Trophoblast cell (in vitro differentiated cells and primary cell): ENCODE results near the gene CFAP92.

Experiments used
- DNase-seq, 2 donors: peaks; one replicate each; pipeline ENCODE4 v3.0.0-alpha.2; 2016
- H2AFZ ChIP-seq: 2 replicates; pipeline ENCODE4 v1.6.1; 2013; ENCODE audit warnings: low read length, moderate library complexity, mild to moderate bottlenecking; ENCODE audit not compliant: insufficient read depth, poor library complexity
- H2AK5ac ChIP-seq: 2 replicates; pipeline ENCODE4 v1.6.1; 2013; ENCODE audit warnings: mild to moderate bottlenecking, low read length
- H2BK120ac ChIP-seq: 2 replicates; pipeline ENCODE4 v1.6.1; 2013; ENCODE audit warnings: low read length, mild to moderate bottlenecking, moderate library complexity; ENCODE audit not compliant: insufficient read depth, poor library complexity
- H2BK12ac ChIP-seq: 2 replicates; pipeline ENCODE4 v1.6.1; 2013; ENCODE audit warnings: mild to moderate bottlenecking, low read length, moderate library complexity
- H2BK5ac ChIP-seq: 2 replicates; pipeline ENCODE4 v1.6.1; 2013; ENCODE audit warnings: low read length, low read depth, moderate library complexity, mild to moderate bottlenecking; ENCODE audit not compliant: poor library complexity
- H3K14ac ChIP-seq: 2 replicates; pipeline ENCODE4 v1.6.1; 2013; ENCODE audit warnings: mild to moderate bottlenecking, low read length
- H3K18ac ChIP-seq: 2 replicates; pipeline ENCODE4 v1.6.1; 2013; ENCODE audit warnings: mild to moderate bottlenecking, low read length
- H3K23ac ChIP-seq: 2 replicates; pipeline ENCODE4 v1.6.1; 2013; ENCODE audit warnings: low read length
- H3K27ac ChIP-seq: 2 replicates; pipeline ENCODE4 v1.5.1; 2013; ENCODE audit warnings: low read depth, mild to moderate bottlenecking, inconsistent platforms, low read length, moderate library complexity
- H3K27me3 ChIP-seq: 2 replicates; pipeline ENCODE4 v1.6.1; 2013; ENCODE audit warnings: inconsistent platforms, mild to moderate bottlenecking, low read length, moderate library complexity; ENCODE audit not compliant: insufficient read depth
- H3K36me3 ChIP-seq, 2 experiments: 1 replicate in 1 of 2; 2 replicates in 1 of 2; pipeline ENCODE4 v1.6.1; 2013; ENCODE audit warnings: low read length in 2 of 2, mild to moderate bottlenecking in 2 of 2, moderate library complexity in 1 of 2; ENCODE audit not compliant: insufficient read depth in 2 of 2, control insufficient read depth in 1 of 2
- H3K4ac ChIP-seq: 2 replicates; pipeline ENCODE4 v1.6.1; 2013; ENCODE audit warnings: low read depth, mild to moderate bottlenecking, low read length, moderate library complexity
- H3K4me1 ChIP-seq, 2 experiments: 1 replicate in 1 of 2; 2 replicates in 1 of 2; pipeline ENCODE4 v1.6.1; 2013; ENCODE audit warnings: low read length in 2 of 2, mild to moderate bottlenecking in 2 of 2, moderate library complexity in 1 of 2; ENCODE audit not compliant: insufficient read depth in 2 of 2, control insufficient read depth in 1 of 2
- H3K4me2 ChIP-seq: 2 replicates; pipeline ENCODE4 v1.6.1; 2013; ENCODE audit warnings: inconsistent platforms, mild to moderate bottlenecking, low read length, moderate library complexity
- H3K4me3 ChIP-seq: 2 replicates; pipeline ENCODE4 v1.5.1; 2013; ENCODE audit warnings: mild to moderate bottlenecking, low read depth, low read length, inconsistent platforms
- H3K79me1 ChIP-seq: one replicate; pipeline ENCODE4 v1.6.1; 2013; ENCODE audit warnings: low read length
- H3K79me2 ChIP-seq: 2 replicates; pipeline ENCODE4 v1.6.1; 2013; ENCODE audit warnings: low read length, mild to moderate bottlenecking; ENCODE audit not compliant: control insufficient read depth, insufficient read depth, poor library complexity
- H3K9ac ChIP-seq: 2 replicates; pipeline ENCODE4 v1.6.1; 2013; ENCODE audit warnings: mild to moderate bottlenecking, low read length
- H3K9me3 ChIP-seq: 2 replicates; pipeline ENCODE4 v1.6.1; 2013; ENCODE audit warnings: low read depth, mild to moderate bottlenecking, control low read depth, inconsistent platforms, low read length; ENCODE audit not compliant: insufficient read depth
- H4K12ac ChIP-seq: 2 replicates; pipeline ENCODE4 v1.6.1; 2013; ENCODE audit warnings: low read depth, mild to moderate bottlenecking, low read length, moderate library complexity
- H4K8ac ChIP-seq: 2 replicates; pipeline ENCODE4 v1.6.1; 2013; ENCODE audit warnings: low read depth, mild to moderate bottlenecking, low read length, moderate library complexity
- H4K91ac ChIP-seq: one replicate; pipeline ENCODE4 v1.6.1; 2013; ENCODE audit warnings: low read depth, mild to moderate bottlenecking, low read length, moderate library complexity
- WGBS: extraction: QIAGEN DNeasy Blood & Tissue Kit; methylation state at CpG from one replicate; pipeline ENCODE4 v1.1.7; 2013; ENCODE audit warnings: missing lambda C conversion rate; ENCODE audit not compliant: insufficient read length, insufficient coverage; ENCODE audit errors: extremely low coverage; 5-methylcytosine and 5-hydroxymethylcytosine counted together

CFAP92 gene

DNA sequence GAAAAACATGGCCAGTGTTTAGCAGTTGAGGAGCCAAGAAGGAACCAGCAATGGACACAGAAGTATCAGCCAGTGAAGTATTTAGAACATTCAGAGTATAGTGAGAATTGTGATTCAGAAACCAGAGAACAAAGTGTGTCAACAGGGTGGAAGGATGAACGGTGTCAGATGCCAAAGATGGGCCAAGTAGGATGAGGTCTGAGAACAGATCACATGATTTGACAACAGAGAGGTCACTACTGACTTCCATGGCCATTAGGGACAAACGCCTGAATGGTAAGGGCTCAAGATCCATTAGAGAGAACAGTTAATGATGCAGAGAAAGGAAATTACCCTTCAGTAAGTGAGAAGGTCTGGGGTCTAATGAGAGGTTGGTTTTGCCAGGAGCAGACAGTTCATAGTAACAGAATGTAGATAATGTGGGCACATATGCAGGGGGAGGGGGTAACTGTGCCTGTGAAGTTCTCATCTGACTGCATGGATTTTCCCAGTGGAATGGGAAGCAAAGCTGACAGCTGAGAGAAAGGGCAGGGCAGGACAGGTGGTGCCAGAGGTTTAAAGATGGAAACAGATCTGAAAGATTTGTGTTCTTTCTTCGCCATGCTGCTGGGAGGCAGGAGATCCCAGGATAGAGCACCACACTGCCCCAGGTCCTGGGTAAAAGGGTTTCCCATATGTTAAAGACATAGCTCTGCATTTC is 119.2 kb downstream of the CFAP92 start:
- Histone ChIP-seq H3K27me3 (no peaks in the 10 kb centered on the region), H2AK5ac (no peak overlapping the region), H3K9me3 (no peaks in the 10 kb centered on the region), H4K12ac (no peak overlapping the region), H3K27ac (no peak overlapping the region), H2BK12ac (no peak overlapping the region), H2AFZ (no peak overlapping the region), H3K4me2 (no peak overlapping the region), H4K8ac (no peak overlapping the region), H2BK5ac (no peak overlapping the region), H3K4ac (no peak overlapping the region), H3K79me2 (peaks cover 6% of the 10 kb centered on the region), H4K91ac (no peak overlapping the region), H3K36me3 (no peaks in the 10 kb centered on the region), H2BK120ac (no peak overlapping the region), H3K23ac (no peak overlapping the region), H3K14ac (no peak overlapping the region), H3K4me1 (peaks cover 7 to 8% of the 10 kb centered on the region in 2 experiments), H3K18ac (no peak overlapping the region), H3K4me3 (no peak overlapping the region), H3K79me1 (peaks cover 10% of the 10 kb centered on the region), H3K9ac (no peak overlapping the region)
- peak; percentile 13 to 54 for DNase-seq
- WGBS: no CpG with 5 or more reads among the region's 3 CpGs

DNA sequence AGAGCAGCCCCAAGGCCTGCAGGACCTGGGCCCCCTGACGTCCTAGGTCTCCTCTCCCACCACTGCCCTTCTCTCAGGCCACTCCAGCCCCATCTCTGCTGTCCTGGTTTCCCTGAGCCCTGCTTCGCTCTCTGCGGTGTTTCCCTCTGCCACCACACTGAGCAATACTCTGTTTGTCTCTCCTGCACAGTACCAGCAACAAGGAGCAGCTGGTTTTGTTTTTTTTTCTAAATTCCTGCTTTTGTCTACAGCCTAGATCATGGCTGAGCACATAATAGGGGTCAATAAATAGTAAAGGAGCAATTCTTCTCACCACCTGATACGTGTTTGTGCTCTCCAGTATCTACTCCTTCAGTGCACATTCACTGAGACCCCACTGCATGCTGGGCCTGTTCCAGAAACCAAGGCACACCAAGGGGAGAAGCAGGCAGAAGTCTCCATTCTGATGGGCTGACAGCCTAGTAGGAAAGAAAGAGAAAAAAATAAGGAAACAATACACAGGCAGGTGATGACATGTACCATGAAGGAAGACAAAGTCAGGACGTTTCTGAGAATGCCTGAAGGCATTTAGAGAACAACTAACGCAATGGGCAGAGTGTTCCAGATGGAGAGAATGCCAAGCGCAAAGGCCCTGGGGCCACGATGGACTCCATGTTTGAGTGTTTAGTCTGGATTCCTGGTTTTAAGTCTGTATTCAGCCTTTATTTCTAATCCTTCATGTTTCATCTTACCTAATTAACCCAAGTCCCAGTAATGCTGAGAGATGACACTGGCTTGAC is 120.4 kb downstream of the CFAP92 start:
- no peaks in the 10 kb centered on the region for H3K9me3 ChIP-seq
- peak; percentile 75 to 95 for DNase-seq
- H2BK12ac ChIP-seq: no peak overlapping the region
- no peak overlapping the region for H2BK120ac ChIP-seq
- no peak overlapping the region for H3K27ac ChIP-seq
- H3K36me3 ChIP-seq: no peaks in the 10 kb centered on the region
- H2BK5ac ChIP-seq: no peak overlapping the region
- H4K12ac ChIP-seq: no peak overlapping the region
- H3K4me1 ChIP-seq: peaks cover 6 to 7% of the 10 kb centered on the region in 2 experiments
- H3K79me2 ChIP-seq: peaks cover 1% of the 10 kb centered on the region
- H4K8ac ChIP-seq: no peak overlapping the region
- H3K4me2 ChIP-seq: no peak overlapping the region
- H3K4ac ChIP-seq: no peak overlapping the region
- no peak overlapping the region for H3K23ac ChIP-seq
- WGBS: no CpG with 5 or more reads among the region's 8 CpGs
- H2AK5ac ChIP-seq: no peak overlapping the region
- no peak overlapping the region for H3K4me3 ChIP-seq
- H2AFZ ChIP-seq: no peak overlapping the region
- no peak overlapping the region for H3K14ac ChIP-seq
- no peak overlapping the region for H3K18ac ChIP-seq
- no peak overlapping the region for H3K9ac ChIP-seq
- H4K91ac ChIP-seq: no peak overlapping the region
- H3K79me1 ChIP-seq: peaks cover 2% of the 10 kb centered on the region
- no peaks in the 10 kb centered on the region for H3K27me3 ChIP-seq

DNA sequence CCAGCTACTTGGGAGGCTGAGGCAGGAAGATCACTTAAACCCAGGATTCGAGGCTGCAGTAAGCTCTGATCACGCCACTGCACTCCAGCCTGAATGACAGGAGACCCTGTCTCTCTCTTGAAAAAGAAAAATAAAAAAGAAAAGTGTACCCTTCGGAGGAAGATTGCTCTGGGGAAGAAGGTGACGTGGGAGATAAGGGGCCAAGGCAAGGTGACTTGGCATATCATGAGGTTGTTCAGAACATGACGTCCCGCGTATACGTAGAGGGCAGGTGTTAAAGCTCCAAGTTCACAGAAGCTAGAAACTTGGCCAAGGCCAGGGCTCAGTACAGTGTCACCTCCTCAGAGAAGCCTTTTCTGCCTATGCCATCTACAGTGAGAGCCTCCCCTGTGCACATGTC is 121.1 kb downstream of the CFAP92 start:
- H3K4me1 ChIP-seq: peaks cover 1 to 2% of the 10 kb centered on the region in 2 experiments
- H4K91ac ChIP-seq: no peak overlapping the region
- H3K36me3 ChIP-seq: no peaks in the 10 kb centered on the region
- H4K8ac ChIP-seq: no peak overlapping the region
- H3K9me3 ChIP-seq: no peaks in the 10 kb centered on the region
- no peak overlapping the region for H3K9ac ChIP-seq
- H3K4me2 ChIP-seq: no peak overlapping the region
- H2BK5ac ChIP-seq: no peak overlapping the region
- H3K79me2 ChIP-seq: no peaks in the 10 kb centered on the region
- H3K18ac ChIP-seq: no peak overlapping the region
- no peak overlapping the region for H3K14ac ChIP-seq
- H3K27ac ChIP-seq: no peak overlapping the region
- no peak overlapping the region for H2AK5ac ChIP-seq
- H3K4me3 ChIP-seq: no peak overlapping the region
- H3K23ac ChIP-seq: no peak overlapping the region
- no peak overlapping the region for H2BK120ac ChIP-seq
- no peak for DNase-seq
- H4K12ac ChIP-seq: no peak overlapping the region
- H3K27me3 ChIP-seq: no peaks in the 10 kb centered on the region
- WGBS: no CpG with 5 or more reads among the region's 8 CpGs
- no peaks in the 10 kb centered on the region for H3K79me1 ChIP-seq
- H3K4ac ChIP-seq: no peak overlapping the region
- no peak overlapping the region for H2BK12ac ChIP-seq
- H2AFZ ChIP-seq: no peak overlapping the region

DNA sequence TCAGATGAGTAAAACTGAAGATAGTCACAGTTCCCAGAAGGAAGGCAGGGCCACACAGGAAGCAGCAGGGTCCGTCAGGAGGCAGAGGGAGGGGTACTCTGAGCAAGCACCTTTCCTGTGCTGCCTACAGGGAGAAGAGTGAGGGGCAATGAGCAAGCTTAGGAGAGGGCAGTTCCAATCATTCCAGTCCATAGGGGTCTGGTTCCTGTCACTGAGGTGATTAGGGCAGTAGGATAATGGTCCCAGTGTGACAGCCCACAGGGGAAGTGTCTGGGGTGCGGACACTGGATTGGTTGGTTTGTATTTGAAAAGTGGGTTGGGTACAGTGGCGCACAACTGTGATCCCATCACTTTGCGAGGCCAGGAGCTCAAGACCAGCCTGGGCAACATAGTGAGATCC is 121.6 kb downstream of the CFAP92 start:
- Histone ChIP-seq H3K18ac (no peak overlapping the region), H3K4me1 (no peaks in the 10 kb centered on the region), H3K23ac (no peak overlapping the region), H3K14ac (no peak overlapping the region), H2AFZ (no peak overlapping the region), H3K79me2 (no peaks in the 10 kb centered on the region), H3K4me3 (no peak overlapping the region), H3K9ac (no peak overlapping the region), H3K79me1 (no peaks in the 10 kb centered on the region), H2AK5ac (no peak overlapping the region), H3K27me3 (no peaks in the 10 kb centered on the region), H4K91ac (no peak overlapping the region), H3K9me3 (no peaks in the 10 kb centered on the region), H3K4me2 (no peak overlapping the region), H3K27ac (no peak overlapping the region), H2BK120ac (no peak overlapping the region), H2BK12ac (no peak overlapping the region), H2BK5ac (no peak overlapping the region), H3K4ac (no peak overlapping the region), H4K12ac (no peak overlapping the region), H3K36me3 (no peaks in the 10 kb centered on the region), H4K8ac (no peak overlapping the region)
- DNase-seq: no peak
- no CpG with 5 or more reads among the region's 4 CpGs for WGBS
